ENCODE results near the gene PLPPR1.
"Not testable (repeated sequence)": the region's sequence is repeated elsewhere in the genome, so short reads cannot be mapped to it uniquely, and the experiment has no call there.

PLPPR1 gene

DNA sequence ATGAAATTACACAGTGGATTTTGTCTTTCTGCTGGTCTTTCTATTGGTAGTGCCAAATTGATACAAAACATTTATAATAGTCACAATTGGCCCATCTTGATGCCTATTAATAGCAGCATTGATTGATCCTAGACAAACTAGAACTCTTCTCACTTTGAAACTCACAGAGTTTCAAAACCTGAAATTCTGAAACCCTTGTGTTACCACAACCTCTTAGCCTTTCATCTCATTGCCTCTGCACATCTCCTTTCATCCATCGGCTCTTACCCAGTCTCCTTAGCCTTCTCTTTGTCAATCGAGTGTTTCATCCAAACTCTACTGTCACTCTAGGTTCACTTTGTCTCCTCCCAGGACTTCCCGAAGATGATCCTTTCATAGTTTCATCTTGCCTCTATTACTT is 22.1 kb downstream of the PLPPR1 start:
- no peak for DNase-seq

DNA sequence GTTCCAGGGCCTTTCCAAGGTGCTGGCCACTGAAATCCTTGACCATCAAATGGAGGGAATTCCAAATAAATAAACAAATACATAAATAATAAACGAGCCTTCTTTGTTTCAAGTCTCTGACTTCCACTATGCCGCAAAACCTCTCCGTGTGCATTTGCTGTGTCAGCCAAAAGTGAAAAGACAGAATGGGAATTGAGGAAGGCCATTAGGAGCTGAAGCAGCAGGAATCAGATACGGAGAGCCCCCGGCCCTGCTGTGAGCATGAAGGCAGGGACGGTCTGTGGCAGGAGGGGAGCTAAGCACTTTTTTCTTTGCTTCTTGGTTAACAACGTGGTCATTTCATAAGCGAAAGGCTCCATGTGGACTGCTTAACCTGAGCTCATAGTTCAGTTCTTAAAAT is 26.1 kb downstream of the PLPPR1 start:
- DNase-seq = no peak

DNA sequence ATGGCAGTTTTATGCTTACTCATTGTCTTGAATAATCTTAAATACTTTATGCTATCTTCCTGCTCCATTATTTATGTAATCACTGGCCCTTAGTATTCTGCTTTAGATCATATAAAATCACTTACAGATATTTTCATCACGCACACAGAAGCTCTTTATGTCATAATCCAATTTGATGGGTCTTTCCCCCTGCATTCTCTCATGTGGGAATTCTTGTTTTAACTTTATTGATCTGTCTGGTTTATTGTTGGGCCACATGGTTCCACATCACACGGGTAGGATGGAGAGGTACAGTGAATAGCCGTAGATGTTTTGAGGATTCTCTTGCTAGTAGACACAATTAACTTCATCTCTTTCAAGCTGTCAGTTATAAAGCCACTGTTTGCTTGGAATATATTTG is 27.0 kb downstream of the PLPPR1 start:
- no peak for DNase-seq

DNA sequence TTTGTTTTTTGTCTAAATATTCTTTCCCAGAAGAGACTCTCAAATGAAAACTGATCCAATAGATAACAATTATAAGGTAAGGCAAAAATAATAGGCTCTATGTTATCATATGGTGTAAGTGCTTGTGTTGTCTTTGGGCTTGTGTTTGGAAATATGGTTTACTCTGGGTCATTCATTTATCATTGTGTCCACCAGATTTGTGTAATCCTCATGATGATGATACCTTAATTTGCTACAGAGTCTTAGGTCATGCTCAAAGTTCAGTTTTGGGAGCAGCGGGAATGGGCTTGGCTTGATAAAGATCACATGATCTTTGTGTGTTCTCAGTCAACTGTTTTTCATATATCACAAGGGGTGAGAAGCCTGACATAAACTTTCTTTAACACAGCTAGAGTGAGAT is 34.2 kb downstream of the PLPPR1 start:
- no peak for DNase-seq

DNA sequence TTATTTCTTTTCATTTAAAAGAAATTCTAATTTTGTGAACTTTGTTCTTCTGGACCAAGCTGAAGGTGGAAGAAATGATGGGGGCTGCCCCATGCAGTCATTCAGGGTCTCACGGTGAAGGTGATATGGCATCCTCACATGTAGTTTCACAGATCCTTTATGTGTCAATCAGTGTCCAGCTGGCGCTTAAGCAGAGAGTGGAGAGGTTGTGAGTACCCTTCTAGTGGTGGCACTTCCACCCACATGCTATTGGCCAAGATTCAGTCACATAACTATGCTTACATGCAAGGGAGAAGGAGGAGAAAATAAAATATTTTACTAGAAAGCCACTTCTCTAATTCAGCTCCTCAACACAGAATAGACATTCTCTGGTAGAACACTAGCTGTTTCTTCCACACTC is 34.7 kb downstream of the PLPPR1 start:
- no peak for DNase-seq

DNA sequence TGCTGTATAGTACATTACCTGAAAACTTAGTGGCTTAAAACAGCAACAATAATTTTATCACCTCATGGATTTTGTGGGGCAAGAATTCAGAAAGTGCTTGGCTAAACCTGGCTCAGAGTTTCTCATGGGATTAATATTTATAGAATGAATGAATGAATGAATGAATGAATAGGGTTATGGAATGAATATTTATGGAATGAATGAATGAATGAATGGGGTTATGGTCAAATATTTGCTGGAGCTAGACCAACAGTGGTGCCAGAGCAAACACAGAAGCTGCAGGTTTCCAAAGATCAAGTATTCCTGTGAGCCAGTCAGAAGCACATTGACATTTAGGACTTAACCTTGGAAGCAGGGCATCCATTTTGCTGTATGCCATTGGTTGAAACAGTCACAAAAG is 35.7 kb downstream of the PLPPR1 start:
- DNase-seq = no peak

DNA sequence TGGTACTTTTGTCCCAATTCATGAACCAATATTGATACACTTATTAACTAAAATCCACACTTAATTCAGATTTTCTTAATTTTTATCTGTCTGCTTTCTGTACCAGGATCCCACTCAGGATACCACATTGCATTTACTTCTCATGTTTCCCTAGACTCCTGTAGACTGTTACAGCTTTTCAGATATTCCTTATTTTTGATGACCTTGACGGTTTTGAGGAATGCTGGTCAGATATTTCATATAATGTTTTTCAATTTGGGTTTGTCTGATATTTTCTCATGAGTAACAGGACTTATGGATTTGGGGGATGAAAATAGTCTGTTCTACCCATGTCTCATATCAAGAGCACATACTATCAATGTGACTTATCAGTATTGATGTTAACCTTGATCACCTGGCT is 37.4 kb downstream of the PLPPR1 start:
- DNase-seq = no peak

DNA sequence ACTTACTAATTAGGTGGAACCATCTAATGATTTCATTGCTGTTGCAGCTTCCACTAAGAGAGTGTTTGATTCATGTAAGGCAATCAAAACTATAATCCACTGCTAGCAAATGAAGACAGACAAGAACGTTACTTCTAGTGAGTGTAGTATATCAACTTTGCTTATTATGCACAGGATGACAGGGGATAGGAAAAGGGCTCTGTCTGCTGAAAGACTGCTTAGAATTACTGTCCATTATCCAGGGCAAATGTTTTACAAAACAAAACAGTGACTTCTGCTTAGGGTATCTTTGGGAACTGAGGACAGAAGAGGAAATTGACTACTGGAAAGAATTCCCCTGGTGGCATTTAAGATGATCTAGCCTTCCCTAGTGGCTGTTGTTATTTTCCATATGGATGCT is 40.2 kb downstream of the PLPPR1 start:
- DNase-seq = no peak

DNA sequence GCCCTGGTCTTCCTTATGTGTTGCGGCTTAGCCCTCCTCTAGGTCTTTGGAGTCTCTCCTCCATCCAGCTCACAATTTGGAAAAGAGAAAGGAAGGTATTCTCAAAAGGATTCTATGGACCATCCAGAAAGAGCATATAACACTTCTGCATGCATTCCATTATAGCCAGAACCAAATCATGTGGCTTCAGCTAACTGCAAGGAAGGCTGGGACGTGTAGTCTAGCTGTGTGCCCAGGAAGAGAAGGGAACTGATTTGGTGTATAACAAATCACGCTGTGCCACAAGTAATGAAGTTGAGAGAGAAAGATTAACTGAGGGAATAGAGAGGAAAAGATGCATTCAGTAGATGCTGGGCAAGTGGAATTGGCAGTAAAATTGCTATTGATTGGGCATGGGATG is 43.7 kb downstream of the PLPPR1 start:
- DNase-seq = no peak

DNA sequence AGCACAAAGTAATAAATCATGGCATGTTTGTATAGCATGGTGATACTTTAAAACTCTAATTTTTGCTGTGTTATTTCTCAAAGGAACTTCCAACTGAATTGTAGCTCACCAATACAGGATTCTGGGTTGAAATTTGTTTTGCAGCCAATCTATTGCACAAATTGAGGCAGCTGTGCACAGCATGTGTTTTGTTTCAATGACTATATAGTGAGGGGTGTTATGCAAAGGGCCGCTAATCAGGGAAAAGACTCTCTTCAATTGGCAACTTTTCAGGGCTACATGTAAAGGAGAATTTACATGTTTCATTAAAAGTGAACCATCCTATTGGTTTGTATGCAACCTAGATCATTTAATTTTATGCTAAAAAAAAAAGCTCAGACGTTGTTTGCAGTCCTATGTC is 44.6 kb downstream of the PLPPR1 start:
- DNase-seq = no peak

DNA sequence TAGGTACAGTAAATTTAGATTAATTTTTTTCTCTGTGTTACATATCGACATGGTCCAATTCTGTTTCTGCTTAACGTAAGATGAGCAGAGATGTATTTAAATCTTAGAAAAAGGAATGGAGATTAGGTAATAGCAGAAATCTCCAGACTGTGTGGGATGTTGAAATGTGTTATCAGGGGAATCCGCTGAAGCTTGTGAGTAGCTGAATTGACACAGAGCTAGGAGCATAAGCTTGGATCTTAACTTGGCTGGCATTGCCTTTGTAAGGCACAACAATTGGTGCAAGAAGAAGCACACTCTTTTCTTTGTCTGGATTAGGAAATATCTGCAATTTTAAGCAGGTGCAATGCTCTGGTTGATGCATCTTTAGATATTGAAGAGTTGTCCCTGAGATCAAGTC is 53.1 kb downstream of the PLPPR1 start:
- DNase-seq = no peak

DNA sequence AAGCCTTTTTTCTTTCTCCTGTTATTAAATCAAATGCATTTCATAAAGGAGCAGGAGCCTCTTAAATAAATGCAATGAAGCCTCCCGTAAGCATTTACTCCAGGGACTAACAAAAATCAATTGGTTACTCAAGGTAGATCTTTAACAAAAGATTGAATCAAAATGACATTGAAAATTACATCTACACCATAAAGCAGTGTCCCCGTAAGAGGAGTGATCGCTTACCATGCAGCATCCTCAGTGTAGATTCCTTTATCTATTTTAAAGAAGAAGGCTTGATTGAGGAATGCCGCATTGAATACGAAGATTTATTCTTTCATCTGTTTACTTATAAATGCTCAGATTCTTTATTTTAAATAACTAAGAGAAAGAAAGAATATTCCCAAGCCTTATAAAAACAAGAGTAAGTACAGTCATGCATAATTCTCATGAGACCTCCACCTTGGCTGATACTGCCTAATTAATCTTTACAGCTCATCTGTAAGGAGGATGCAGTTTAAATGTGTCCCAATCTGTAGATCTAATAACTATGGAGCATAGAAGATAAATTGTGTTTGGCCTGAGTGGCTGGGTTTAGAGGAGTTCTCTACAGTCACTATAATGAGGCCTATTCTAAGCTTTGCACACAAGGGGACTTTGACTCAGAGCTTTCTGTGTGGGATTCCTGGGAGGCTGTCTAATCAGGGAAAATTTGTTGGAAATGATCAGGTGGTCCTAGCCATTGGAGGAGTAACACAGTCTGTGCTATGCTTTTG is 55.1 kb downstream of the PLPPR1 start:
- DNase-seq = no peak

DNA sequence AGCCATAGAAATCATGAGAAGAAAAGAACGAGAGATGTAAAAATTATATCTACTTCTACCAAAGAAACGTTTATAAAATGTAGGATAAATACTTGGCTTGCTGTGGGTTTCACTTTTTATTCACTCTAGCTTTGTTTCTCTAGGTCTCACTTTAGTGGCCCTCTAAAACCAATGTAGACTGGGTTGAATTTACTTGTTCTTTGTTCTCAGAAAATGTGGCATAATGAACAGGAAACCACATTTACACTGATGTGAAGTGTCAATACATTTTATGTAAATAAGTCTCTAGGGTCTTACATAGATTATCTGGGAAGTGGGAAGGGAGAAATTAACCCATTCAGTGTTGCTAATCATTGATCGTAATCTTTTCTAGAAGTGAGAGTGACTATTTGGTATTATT is 58.9 kb downstream of the PLPPR1 start:
- DNase-seq = no peak

DNA sequence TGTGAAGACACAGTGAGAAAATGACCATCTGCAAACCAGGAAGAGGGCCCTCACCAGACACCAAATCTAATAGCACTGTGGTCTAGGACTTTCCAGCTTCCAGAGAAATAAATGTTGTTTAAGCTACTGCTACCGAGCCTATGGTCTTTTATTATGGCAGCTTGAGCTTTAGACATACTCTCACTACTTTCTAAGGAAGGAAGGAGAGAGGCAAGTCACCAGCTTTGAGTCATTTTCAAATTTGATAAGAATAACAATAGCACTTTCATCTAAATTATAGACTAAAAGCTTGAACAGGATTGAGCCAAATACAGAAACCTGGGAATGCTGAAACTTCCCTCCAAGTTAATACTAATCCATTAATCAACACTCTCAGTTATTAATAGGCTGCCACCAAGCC is 64.4 kb downstream of the PLPPR1 start:
- no peak for DNase-seq

DNA sequence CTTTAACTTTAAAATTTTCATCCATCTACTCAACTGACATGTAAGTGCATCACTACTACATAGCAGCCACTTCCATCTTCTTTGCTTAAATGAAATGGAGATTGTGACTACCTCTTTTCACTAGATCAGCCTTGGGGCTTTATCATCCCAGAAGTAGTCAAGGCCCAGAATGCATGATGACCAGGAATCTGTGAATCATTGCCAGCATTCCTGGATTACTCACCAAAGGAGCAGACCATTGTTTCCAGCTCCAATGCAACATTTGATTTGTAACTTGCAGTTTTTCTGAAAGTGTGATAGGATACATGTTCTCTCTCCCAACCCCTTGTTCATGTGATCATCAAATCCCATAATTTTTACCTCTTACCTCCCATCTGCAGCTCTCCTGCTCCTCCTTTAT is 65.1 kb downstream of the PLPPR1 start:
- no peak for DNase-seq

DNA sequence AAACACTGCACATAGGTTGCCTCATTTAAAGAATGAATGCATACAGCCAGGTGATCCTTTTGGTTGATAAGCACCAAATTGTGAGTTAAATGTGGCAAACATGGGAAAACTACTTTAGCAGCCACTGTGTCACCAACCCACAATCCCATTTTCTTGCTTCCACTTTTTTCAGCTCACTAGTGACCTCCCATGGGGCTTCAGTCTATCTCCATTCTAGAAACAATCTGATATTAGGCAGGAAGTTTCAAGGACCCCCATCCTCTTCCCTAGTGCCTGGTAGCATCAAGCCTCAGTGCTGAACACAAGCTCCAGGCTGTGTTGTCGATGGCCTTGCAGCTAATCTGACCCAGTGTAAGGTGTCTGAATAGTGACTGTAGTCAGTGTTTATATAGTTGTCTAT is 66.2 kb downstream of the PLPPR1 start:
- DNase-seq = no peak

DNA sequence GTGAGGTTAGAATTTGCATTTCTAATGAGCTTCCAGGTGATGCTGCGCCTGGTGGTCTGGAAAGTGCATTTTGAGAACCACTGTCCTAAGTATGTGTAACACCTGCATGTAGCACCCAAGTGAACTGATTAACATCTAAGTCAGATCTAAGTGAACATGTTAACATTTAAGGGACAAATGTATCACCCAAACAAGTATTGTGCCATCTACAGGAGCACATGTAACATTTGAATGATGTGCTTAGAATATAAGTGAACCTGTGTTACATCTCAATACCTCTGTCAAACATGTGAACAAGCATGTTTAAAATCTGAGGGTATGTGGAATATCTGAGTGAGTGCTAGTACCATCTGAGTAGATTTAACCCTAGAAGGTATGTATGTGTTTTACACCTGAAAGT is 68.7 kb downstream of the PLPPR1 start:
- DNase-seq = no peak

DNA sequence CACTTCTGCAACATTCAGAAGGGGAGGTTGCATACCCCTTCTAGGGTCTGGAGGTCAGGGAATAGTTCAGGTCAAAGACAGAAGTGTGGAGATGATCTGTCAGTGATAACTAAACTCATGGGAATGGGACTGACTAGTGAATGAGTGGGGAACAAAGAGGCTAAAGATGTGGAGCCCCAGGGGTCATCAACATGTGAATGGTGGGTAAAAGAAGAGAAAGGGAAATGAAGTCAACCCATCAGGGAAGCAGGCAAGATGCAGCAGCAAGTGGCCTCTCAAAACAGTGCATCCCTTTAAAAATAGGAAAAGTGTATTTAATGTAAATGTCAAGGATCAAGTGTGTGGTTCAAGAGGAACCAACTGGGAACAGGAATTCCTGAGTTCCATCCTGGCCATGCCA is 69.9 kb downstream of the PLPPR1 start:
- DNase-seq = no peak

DNA sequence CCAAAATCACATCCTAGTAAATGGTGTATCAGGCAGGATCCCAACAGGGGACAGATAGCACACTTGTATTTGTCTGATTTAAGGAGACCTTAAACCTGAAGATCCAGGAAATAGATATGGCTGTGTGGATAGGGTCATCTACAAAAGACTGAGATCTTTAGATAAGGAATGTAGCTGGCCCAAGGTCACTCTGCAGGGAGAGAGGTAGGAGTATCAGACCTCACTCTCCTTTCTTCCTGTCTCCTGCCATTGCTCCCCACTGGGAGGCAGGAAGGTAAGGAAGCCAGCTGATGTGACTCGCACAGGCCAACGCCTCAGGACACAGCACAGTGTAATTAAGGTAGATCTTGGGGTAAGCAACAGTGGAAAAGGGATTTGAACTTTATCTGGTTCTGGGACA is 85.8 kb downstream of the PLPPR1 start:
- no peak for DNase-seq

DNA sequence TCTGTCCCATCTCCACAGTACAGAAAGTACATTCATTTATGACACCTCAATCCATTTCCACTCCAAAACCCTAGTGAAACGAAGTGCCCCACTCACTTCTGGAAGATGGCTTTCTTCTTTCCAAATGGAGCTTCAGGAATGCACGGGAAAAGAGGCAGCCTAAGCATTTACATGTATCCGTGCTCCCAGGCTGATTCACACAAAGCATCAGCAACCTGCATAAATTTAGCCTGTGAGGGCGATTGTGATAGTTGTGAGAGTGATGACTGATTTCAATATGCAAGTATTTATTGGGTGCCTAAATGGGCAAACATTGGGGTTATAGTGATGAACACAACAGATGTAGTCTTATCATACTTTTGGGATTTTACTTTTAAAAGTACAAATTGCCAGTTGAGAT is 86.6 kb downstream of the PLPPR1 start:
- DNase-seq = no peak

DNA sequence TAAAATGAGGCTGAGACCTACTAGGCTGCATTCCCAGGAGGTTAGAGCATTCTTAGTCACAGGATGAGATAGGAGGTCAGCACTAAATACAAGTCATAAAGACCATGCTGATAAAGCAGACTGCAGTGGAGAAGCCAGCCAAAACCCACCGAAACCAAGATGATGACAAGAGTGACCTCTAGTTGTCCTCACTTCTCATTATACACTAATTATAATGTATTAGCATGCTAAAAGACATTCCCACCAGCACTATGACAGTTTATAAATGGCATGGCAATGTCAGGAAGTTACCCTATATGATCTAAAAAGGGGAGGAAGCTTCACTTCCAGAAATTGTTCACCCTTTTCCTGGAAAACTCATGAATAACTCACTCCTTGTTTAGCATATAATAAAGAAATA is 88.6 kb downstream of the PLPPR1 start:
- DNase-seq = no peak

DNA sequence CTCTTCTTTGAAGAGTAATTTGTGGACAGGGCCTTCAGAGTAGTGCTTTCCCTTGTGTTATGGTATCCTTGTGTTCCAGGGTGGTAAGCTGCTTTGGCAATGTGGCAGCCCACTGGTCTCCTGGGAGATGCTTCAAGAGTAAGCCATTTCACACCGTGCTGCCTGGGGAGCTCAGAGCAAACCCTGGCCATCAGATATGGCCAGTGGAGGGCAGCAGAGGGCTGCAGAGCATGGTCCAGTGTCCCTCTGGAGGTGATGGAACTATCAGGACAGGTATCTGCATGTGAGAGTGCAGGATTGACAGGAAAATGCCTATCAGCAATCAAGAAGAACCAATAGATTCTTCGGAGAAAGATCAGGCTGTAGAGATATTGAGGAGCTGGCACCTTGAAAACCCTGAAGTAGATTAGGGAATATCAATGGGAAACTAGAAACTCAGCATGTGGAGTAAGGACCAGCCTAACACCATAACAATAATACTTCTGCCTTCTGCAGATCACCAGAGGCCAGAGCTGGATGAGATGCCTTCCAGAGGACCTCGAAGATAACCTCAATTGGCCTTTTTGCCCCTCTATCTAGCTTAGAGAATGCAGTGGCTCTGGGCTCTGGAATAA is 90.8 kb downstream of the PLPPR1 start:
- DNase-seq = no peak

DNA sequence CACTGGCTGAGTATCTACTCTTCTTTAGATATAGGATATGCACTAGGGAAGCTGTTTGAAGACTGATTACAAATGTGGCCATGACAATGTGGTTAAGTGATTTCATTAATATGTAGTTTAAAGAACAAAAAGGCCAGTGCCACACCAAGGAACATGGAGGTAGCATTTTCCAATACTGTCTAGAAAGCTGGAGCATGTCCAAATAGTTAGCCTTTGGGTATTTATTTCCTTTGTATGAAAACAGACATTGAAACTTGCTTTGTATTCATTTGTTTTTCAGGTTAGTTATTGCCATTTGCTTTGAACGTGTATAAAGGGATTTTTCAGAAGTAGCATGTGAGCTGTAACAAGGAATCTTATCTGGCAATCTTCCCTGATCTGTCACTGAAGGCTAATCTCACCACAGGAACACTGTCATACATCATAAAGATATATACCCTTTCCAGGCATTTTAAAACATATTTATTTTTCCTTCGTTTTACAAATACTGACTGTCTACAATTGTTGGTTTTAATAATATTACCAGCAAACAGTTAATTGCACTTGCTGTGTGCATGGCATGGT is 93.4 kb downstream of the PLPPR1 start:
- DNase-seq = no peak

DNA sequence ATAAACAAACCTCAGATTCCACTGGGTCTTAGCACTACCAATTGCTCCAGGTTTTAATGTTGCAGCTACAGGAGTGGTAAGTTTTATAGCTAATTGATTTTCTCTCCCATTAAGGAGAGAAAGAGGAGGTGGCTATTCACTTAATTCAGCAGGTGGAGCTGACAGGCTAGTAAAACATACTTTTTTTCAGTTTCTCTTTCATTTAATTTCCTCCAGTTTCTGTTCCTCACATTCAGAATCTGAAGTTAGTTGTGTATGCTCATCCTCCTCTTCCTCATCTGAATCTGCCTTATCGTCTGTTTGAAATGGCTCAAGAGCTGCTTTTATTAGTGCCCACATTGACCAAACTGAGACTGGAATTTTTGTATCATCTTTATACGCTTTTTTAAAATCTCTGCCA is 98.0 kb downstream of the PLPPR1 start:
- no peak for DNase-seq

DNA sequence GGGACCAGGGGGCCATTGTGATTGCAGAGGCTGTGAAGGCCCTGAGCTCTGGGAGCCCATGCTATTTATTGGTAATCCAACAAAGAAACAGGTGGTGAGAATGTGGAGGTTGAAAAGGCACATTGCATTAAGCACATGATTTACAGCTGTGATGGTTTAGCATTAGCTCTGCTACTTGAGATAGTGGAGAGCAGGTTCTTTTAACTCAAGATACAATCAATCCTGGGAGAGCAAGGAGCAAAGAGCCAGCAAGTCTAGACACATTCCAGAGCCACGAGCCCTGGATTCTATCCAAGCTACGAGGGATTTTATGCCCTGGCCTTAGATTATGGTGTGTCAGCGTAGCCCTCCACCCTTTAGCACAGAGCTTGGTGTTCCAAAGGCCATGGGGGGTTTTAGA is 98.8 kb downstream of the PLPPR1 start:
- not testable (repeated sequence) for DNase-seq
